ENCODE data around the gene REM2.

REM2 gene

GRCh38 chr14:22872833-22873520, 10.0 kb upstream of the REM2 start:
- peak overlapping the region; percentile 89 for H3K9ac ChIP-seq
- H4K20me1 ChIP-seq = peaks cover 13% of the 10 kb centered on the region; the same call in 1 of the 2 replicates
- TF ChIP-seq Cebpa-rat (IDR thresholded peaks at IDR 0.05) = no peak
- H3K27ac ChIP-seq = peak overlapping the region; percentile 90
- H3K27me3 ChIP-seq = no peaks in the 10 kb centered on the region
- H3K4me3 ChIP-seq = peak overlapping the region; percentile 90
- peaks cover 35% of the 10 kb centered on the region for H3K4me1 ChIP-seq
- peak overlapping the region; percentile 77 for H3K4me2 ChIP-seq
- H3K9me3 ChIP-seq = no peaks in the 10 kb centered on the region
- peaks cover 48% of the 10 kb centered on the region for H3K36me3 ChIP-seq

- H3K27me3 ChIP-seq = no peaks in the 10 kb centered on the region
- H3K4me3 ChIP-seq = no peak overlapping the region
- no peak overlapping the region for H3K9ac ChIP-seq
- peaks cover 13% of the 10 kb centered on the region; the same call in 1 of the 2 replicates for H4K20me1 ChIP-seq
- no peak overlapping the region for H3K27ac ChIP-seq
- H3K4me2 ChIP-seq = no peak overlapping the region
- TF ChIP-seq Cebpa-rat (IDR thresholded peaks at IDR 0.05) = no peak
- H3K36me3 ChIP-seq = peaks cover 68% of the 10 kb centered on the region
- H3K4me1 ChIP-seq = peaks cover 24% of the 10 kb centered on the region
- no peaks in the 10 kb centered on the region for H3K9me3 ChIP-seq
Observed at GRCh38 chr14:22875003-22875747, 7.8 kb upstream of the REM2 start.

- H3K9ac ChIP-seq = no peak overlapping the region
Observed at GRCh38 chr14:22875748-22876319, 7.2 kb upstream of the REM2 start.

GRCh38 chr14:22877000-22877501, 6.0 kb upstream of the REM2 start:
- Histone ChIP-seq H3K4me1 (peaks cover 19% of the 10 kb centered on the region), H3K27ac (no peak overlapping the region), H3K36me3 (peaks cover 74% of the 10 kb centered on the region), H3K4me3 (no peak overlapping the region), H4K20me1 (peaks cover 13% of the 10 kb centered on the region; the same call in 1 of the 2 replicates), H3K9ac (no peak overlapping the region), H3K4me2 (no peak overlapping the region), H3K27me3 (no peaks in the 10 kb centered on the region), H3K9me3 (no peaks in the 10 kb centered on the region)
- TF ChIP-seq Cebpa-rat (IDR thresholded peaks at IDR 0.05) = no peak

More at GRCh38 chr14:22875748-22876319, 7.2 kb upstream of the REM2 start:
- Histone ChIP-seq H3K4me2 (no peak overlapping the region), H3K27ac (no peak overlapping the region), H3K9me3 (no peaks in the 10 kb centered on the region), H3K4me3 (no peak overlapping the region), H3K4me1 (peaks cover 18% of the 10 kb centered on the region), H3K27me3 (no peaks in the 10 kb centered on the region), H3K36me3 (peaks cover 74% of the 10 kb centered on the region), H4K20me1 (peaks cover 13% of the 10 kb centered on the region; the same call in 1 of the 2 replicates)
- no peak for TF ChIP-seq Cebpa-rat (IDR thresholded peaks at IDR 0.05)

- Histone ChIP-seq H3K27me3 (no peaks in the 10 kb centered on the region), H4K20me1 (peaks cover 6% of the 10 kb centered on the region; the same call in 1 of the 2 replicates), H3K36me3 (peaks cover 70% of the 10 kb centered on the region), H3K4me1 (peaks cover 25% of the 10 kb centered on the region), H3K9me3 (no peaks in the 10 kb centered on the region), H3K4me3 (no peak overlapping the region), H3K4me2 (no peak overlapping the region), H3K9ac (no peak overlapping the region), H3K27ac (no peak overlapping the region)
- no peak for TF ChIP-seq Cebpa-rat (IDR thresholded peaks at IDR 0.05)
Observed at GRCh38 chr14:22878271-22879246, 4.5 kb upstream of the REM2 start.

GRCh38 chr14:22882064-22882463, 958 bp upstream of the REM2 start:
- TF ChIP-seq Cebpa-rat (IDR thresholded peaks at IDR 0.05) = no peak
- H3K4me1 ChIP-seq = peaks cover 54% of the 10 kb centered on the region
- no peaks in the 10 kb centered on the region for H4K20me1 ChIP-seq
- no peaks in the 10 kb centered on the region for H3K9me3 ChIP-seq
- H3K4me2 ChIP-seq = peak overlapping the region; percentile 48
- H3K4me3 ChIP-seq = no peak overlapping the region
- no peaks in the 10 kb centered on the region for H3K27me3 ChIP-seq
- H3K9ac ChIP-seq = no peak overlapping the region
- H3K36me3 ChIP-seq = peaks cover 35% of the 10 kb centered on the region
- H3K27ac ChIP-seq = no peak overlapping the region

GRCh38 chr14:22882529-22883172, 371 bp upstream of the REM2 start:
- no peaks in the 10 kb centered on the region for H3K27me3 ChIP-seq
- peak overlapping the region; percentile 48 for H3K4me2 ChIP-seq
- no peaks in the 10 kb centered on the region for H4K20me1 ChIP-seq
- H3K4me1 ChIP-seq = peaks cover 60% of the 10 kb centered on the region
- no peak for TF ChIP-seq Cebpa-rat (IDR thresholded peaks at IDR 0.05)
- no peak overlapping the region for H3K27ac ChIP-seq
- no peak overlapping the region for H3K4me3 ChIP-seq
- no peak overlapping the region for H3K9ac ChIP-seq
- H3K36me3 ChIP-seq = peaks cover 29% of the 10 kb centered on the region
- no peaks in the 10 kb centered on the region for H3K9me3 ChIP-seq

GRCh38 chr14:22884076-22884737, 1.2 kb downstream of the REM2 start:
- Histone ChIP-seq H3K9ac (0 out of 2 replicates have a peak overlapping the region, but pooled peaks have one; percentile 24), H4K20me1 (no peaks in the 10 kb centered on the region), H3K4me3 (no peak overlapping the region), H3K36me3 (peaks cover 14% of the 10 kb centered on the region), H3K27me3 (no peaks in the 10 kb centered on the region), H3K4me1 (peaks cover 75% of the 10 kb centered on the region), H3K27ac (no peak overlapping the region), H3K4me2 (peak overlapping the region; percentile 85), H3K9me3 (no peaks in the 10 kb centered on the region)
- TF ChIP-seq Cebpa-rat (IDR thresholded peaks at IDR 0.05) = no peak

All from BLaER1 (cell line).